GM19035 (cell line): ENCODE data around the gene TMEM39A.

Experiments
- ATAC-seq: cut with Tn5 transposase; IDR thresholded peaks from one replicate; pipeline ENCODE4 v1.9.1; 2021; ENCODE audit not compliant: unreplicated experiment

TMEM39A gene

GRCh38 chr3:119401503-119402440 is 61.6 kb downstream of the TMEM39A start:
- peak; percentile 59 for ATAC-seq

- ATAC-seq: peak; percentile 65
Observed at GRCh38 chr3:119401069-119401468, 62.3 kb downstream of the TMEM39A start.

- ATAC-seq: no peak
Observed at GRCh38 chr3:119400466-119400865, 62.9 kb downstream of the TMEM39A start.

GRCh38 chr3:119396870-119397269 is 66.5 kb downstream of the TMEM39A start:
- no peak for ATAC-seq

- ATAC-seq: peak; percentile 84
Observed at GRCh38 chr3:119395923-119396358, 67.5 kb downstream of the TMEM39A start.

- ATAC-seq: no peak
Observed at GRCh38 chr3:119388577-119388976, 74.8 kb downstream of the TMEM39A start.

GRCh38 chr3:119382134-119382533 is 81.3 kb downstream of the TMEM39A start:
- ATAC-seq: no peak

GRCh38 chr3:119380697-119381096 is 82.7 kb downstream of the TMEM39A start:
- ATAC-seq: no peak
